ENCODE data around the gene ELF2.

DNA sequence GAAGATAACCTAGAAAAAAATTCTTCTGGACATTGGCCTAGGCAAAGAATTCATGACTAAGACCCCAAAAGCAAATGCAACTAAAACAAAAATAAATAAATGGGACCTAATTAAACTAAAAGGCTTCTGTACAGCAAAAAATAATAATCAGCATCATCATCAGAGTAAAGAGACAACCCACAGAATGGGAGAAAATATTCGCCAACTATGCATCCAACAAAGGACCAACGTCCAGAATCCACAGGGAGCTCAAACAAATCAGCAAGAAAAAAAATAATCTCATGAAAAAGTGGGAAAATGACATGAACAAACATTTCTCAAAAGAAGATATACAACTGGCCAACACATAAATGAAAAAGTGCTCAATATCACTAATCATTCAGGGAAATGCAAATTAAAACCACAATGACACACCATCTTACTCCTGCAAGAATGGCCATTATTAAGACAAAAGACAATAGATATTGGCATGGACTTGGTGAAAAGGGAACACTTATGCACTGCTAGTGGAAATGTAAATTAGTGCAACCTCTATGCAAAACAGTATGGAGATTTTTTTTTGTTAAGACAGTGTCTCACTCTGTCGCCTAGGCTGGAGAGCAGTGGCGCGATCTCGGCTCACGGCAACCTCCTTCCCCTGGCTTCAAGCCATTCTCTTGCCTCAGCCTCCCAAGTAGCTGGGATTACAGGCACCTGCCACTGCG lies 29.9 kb downstream of the ELF2 start:
- TF ChIP-seq CTCF (conservative IDR thresholded peaks at IDR 0.05; ENCODE audit: low read depth, low read length) (no peak), EZH2 (IDR thresholded peaks at IDR 0.05; ENCODE audit: borderline replicate concordance, low read depth, low read length, poor library complexity, severe bottlenecking) (no peak)
